Parathyroid adenoma (tissue), 2 donors: ENCODE measurements around the gene PGP.
"Not testable (repeated sequence)": the region's sequence is repeated elsewhere in the genome, so short reads cannot be mapped to it uniquely, and the experiment has no call there.

ENCODE experiments used
- H2AFZ ChIP-seq: fragments of 300-600 bp; sonication (generic); one replicate; pipeline ENCODE4 v1.7.0; 2017; ENCODE audit warnings: antibody characterized with exemption, mild to moderate bottlenecking
- H3K27ac ChIP-seq: fragments of 300-600 bp; sonication (generic); one replicate; pipeline ENCODE4 v1.7.0; 2017
- H3K27me3 ChIP-seq: fragments of 300-600 bp; sonication (generic); one replicate; pipeline ENCODE4 v1.7.0; 2017; ENCODE audit warnings: low read length; ENCODE audit not compliant: control insufficient read depth, insufficient read depth
- H3K36me3 ChIP-seq: fragments of 300-600 bp; sonication (generic); one replicate; pipeline ENCODE4 v1.7.0; 2017; ENCODE audit warnings: low read length; ENCODE audit not compliant: control insufficient read depth, insufficient read depth
- H3K4me1 ChIP-seq: fragments of 300-600 bp; sonication (generic); one replicate; pipeline ENCODE4 v1.7.0; 2017; ENCODE audit warnings: control low read depth
- H3K4me2 ChIP-seq: fragments of 300-600 bp; sonication (generic); one replicate; pipeline ENCODE4 v1.7.0; 2017; ENCODE audit warnings: low read length
- H3K4me3 ChIP-seq: fragments of 300-600 bp; sonication (generic); one replicate; pipeline ENCODE4 v1.7.0; 2017; ENCODE audit warnings: low read depth, low read length
- H3K79me2 ChIP-seq: fragments of 300-600 bp; sonication (generic); one replicate; pipeline ENCODE4 v1.7.0; 2017; ENCODE audit warnings: control low read depth
- H3K9ac ChIP-seq: fragments of 300-600 bp; sonication (generic); one replicate; pipeline ENCODE4 v1.7.0; 2017; ENCODE audit warnings: mild to moderate bottlenecking
- H3K9me3 ChIP-seq: fragments of 300-600 bp; sonication (generic); one replicate; pipeline ENCODE4 v1.7.0; 2017; ENCODE audit warnings: low read length; ENCODE audit not compliant: control insufficient read depth
- CTCF ChIP-seq: fragments of 300-600 bp; sonication (generic); IDR thresholded peaks from one replicate; pipeline ENCODE4 v1.7.0; 2017; ENCODE audit warnings: antibody characterized with exemption, mild to moderate bottlenecking
- donor health status: primary hyperparathyroidism.

The PGP gene

GRCh38 chr16:2243031-2243528, 28.4 kb upstream of the PGP start:
- Histone ChIP-seq H3K9ac (no peak overlapping the region), H3K79me2 (no peaks in the 10 kb centered on the region), H2AFZ (no peak overlapping the region), H3K36me3 (no peaks in the 10 kb centered on the region), H3K4me1 (no peaks in the 10 kb centered on the region), H3K9me3 (no peaks in the 10 kb centered on the region), H3K4me3 (no peak overlapping the region), H3K27me3 (no peaks in the 10 kb centered on the region), H3K27ac (no peak overlapping the region), H3K4me2 (no peak overlapping the region)
- TF ChIP-seq CTCF, result no peak

DNA sequence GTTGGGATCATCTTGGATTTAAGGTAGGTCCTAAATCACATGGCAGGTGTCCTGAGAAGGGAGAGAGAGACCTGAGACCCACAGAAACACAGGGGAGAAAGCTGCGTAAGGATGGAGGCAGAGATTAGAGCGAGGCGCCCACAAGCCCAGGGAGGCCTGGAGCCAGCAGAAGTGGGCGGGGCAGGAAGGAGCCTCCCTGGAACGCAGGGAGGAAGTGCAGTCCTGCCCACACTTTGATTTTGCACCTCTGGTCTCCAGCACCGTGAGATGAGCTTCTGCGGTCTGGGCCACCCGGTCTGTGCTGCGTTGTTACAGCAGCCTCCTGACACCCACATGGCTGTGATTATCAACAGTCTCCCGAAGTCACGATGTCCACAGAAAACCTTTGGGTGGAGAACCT, 28.0 kb upstream of the PGP start:
- no peaks in the 10 kb centered on the region for H3K36me3 ChIP-seq
- H3K79me2 ChIP-seq, result no peaks in the 10 kb centered on the region
- no peaks in the 10 kb centered on the region for H3K9me3 ChIP-seq
- no peaks in the 10 kb centered on the region for H3K4me1 ChIP-seq
- H3K4me2 ChIP-seq, result no peak overlapping the region
- H3K27me3 ChIP-seq, result no peaks in the 10 kb centered on the region
- no peak overlapping the region for H3K9ac ChIP-seq
- H3K4me3 ChIP-seq, result no peak overlapping the region
- no peak overlapping the region for H2AFZ ChIP-seq
- no peak overlapping the region for H3K27ac ChIP-seq
- TF ChIP-seq CTCF, result no peak

DNA sequence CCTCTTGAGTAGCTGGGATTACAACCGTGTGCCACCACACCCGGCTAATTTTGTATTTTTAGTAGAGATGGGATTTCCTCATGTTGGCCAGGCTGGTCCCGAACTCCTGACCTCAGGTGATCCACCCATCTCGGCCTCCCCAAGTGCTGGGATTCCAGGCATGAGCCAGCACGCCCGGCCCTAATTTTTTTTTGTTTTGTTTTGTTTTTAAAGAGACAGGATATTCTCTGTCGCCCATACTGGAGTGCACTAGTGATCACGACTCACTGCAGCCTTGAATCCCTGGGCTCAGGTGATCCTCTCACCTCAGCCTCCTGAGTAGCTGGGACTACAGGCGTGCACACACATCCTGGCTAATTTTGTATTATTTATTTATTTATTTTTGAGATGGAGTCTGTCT, 25.7 kb upstream of the PGP start:
- H2AFZ ChIP-seq, H3K4me1 ChIP-seq, H3K27me3 ChIP-seq, H3K9ac ChIP-seq, H3K9me3 ChIP-seq, H3K4me3 ChIP-seq, H3K27ac ChIP-seq, H3K4me2 ChIP-seq, H3K36me3 ChIP-seq, H3K79me2 ChIP-seq: not testable (repeated sequence)

GRCh38 chr16:2238838-2239675, 24.4 kb upstream of the PGP start:
- H3K79me2 ChIP-seq, result no peaks in the 10 kb centered on the region
- no peaks in the 10 kb centered on the region for H3K9me3 ChIP-seq
- H2AFZ ChIP-seq, result no peak overlapping the region
- H3K4me1 ChIP-seq, result no peaks in the 10 kb centered on the region
- no peak overlapping the region for H3K9ac ChIP-seq
- H3K36me3 ChIP-seq, result no peaks in the 10 kb centered on the region
- no peaks in the 10 kb centered on the region for H3K27me3 ChIP-seq
- no peak for TF ChIP-seq CTCF
- H3K4me2 ChIP-seq, result no peak overlapping the region
- no peak overlapping the region for H3K27ac ChIP-seq
- no peak overlapping the region for H3K4me3 ChIP-seq

DNA sequence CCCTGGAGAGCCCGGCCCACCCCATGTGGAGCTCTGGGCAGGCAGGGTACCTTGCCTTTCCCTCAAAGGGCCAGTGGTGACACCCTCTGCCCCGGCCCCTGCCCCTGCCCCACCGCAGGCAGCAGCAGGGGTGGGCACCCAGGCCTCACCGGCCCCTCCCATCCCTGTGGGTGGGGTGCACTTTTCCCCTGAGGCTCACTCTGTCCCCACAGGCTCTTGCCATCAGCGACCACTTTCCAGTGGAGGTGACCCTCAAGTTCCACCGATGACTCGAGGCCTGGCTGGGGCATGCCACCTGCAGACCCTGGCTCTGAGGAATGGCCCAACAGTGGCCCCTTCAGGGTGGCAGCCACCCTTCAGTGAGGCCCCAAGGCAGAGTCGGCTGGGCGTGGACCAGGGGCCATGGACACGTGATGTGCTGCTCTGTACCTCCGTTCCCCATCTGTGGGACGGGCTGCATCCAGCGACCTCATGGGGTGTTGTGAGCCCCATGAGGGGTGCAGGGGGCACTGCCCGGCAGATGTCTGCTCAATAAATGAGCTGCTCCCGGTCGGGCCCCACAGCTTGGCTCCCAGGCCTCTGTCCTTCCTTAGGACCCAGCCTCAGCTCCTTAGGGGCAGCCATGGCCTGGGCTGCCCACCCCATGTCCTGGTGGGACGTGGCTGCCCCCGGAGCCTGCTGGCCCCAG, 23.7 kb upstream of the PGP start:
- Histone ChIP-seq H3K9me3 (no peaks in the 10 kb centered on the region), H3K4me3 (no peak overlapping the region), H3K4me2 (no peak overlapping the region), H2AFZ (no peak overlapping the region), H3K36me3 (no peaks in the 10 kb centered on the region), H3K79me2 (no peaks in the 10 kb centered on the region), H3K9ac (no peak overlapping the region), H3K27me3 (no peaks in the 10 kb centered on the region), H3K27ac (no peak overlapping the region), H3K4me1 (no peaks in the 10 kb centered on the region)
- no peak for TF ChIP-seq CTCF
